ENCODE measurements around the gene PDZRN3.

- TF ChIP-seq POLR2AphosphoS5 (IDR thresholded peaks at IDR 0.05), result no peak
- TF ChIP-seq, protein P1, sequence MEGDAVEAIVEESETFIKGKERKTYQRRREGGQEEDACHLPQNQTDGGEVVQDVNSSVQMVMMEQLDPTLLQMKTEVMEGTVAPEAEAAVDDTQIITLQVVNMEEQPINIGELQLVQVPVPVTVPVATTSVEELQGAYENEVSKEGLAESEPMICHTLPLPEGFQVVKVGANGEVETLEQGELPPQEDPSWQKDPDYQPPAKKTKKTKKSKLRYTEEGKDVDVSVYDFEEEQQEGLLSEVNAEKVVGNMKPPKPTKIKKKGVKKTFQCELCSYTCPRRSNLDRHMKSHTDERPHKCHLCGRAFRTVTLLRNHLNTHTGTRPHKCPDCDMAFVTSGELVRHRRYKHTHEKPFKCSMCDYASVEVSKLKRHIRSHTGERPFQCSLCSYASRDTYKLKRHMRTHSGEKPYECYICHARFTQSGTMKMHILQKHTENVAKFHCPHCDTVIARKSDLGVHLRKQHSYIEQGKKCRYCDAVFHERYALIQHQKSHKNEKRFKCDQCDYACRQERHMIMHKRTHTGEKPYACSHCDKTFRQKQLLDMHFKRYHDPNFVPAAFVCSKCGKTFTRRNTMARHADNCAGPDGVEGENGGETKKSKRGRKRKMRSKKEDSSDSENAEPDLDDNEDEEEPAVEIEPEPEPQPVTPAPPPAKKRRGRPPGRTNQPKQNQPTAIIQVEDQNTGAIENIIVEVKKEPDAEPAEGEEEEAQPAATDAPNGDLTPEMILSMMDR (IDR thresholded peaks at IDR 0.05), result no peak
These were observed 273.7 kb downstream of the PDZRN3 start for GRCh38 chr3:73350996-73351395.
